AG08395 (cell line): Measurements from ENCODE around the gene CAPN15.

Experiments
- DNase-seq: peaks from one replicate; pipeline ENCODE4 v3.0.0; 2012; ENCODE audit warnings: mixed read lengths, low spot score

The CAPN15 gene

DNA sequence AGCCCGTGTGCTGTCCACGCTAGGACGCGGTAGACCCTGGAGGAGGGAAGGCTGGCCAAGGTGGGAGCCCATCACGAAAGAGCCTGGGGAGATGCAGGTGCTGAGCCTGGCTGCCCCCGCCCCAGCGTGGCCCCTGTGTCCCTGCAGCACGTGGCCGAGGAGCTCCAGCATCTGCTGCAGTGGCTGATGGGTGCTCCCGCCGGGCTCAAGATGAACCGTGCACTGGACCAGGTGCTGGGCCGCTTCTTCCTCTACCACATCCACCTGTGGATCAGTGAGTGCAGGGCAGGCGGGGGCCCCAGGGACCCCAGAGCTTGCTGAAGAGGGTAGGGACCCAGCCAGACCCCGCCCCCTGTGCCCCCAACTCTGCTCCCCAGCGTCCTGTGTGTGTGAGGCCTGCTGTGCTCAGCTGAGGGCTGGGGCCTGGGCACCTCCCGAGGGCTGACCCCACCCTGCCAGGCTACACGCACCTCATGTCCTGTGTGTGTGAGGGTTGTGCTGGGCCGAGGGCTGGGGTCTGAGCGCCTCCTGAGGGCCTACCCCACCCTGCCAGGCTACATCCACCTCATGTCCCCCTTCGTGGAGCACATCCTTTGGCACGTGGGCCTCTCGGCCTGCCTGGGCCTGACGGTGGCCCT lies 50.8 kb downstream of the CAPN15 start:
- DNase-seq = no peak

DNA sequence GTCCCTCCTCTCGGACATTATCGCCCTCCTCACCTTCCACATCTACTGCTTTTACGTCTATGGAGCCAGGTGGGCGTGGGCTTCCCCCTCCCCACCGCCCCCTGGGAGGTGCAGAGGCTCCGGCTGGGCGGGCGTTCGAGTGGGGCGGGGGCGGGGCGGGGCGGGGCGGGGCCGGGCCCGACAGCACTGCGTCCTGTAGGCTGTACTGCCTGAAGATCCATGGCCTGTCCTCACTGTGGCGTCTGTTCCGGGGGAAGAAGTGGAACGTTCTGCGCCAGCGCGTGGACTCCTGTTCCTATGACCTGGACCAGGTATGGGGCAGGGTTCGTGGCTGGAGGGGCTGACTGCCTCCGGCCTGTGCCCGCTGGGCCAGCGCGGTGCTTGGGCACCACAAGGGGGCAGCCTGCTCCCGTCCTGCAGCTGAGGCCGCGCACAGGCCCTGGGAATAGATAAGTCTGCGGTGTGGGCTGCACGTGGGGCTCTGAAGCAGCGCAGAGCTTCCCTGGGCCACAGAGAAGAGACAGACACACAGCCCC lies 51.4 kb downstream of the CAPN15 start:
- peak; percentile 54 for DNase-seq

- DNase-seq = no peak
Observed at GRCh38 chr16:580141-580945, 52.8 kb downstream of the CAPN15 start.

- DNase-seq = no peak
Observed at GRCh38 chr16:580946-581498, 53.5 kb downstream of the CAPN15 start.

GRCh38 chr16:582218-582613 lies 54.7 kb downstream of the CAPN15 start:
- no peak for DNase-seq

- no peak for DNase-seq
Observed at GRCh38 chr16:582614-583331, 55.3 kb downstream of the CAPN15 start.

- DNase-seq = no peak
Observed at GRCh38 chr16:583470-583814, 55.9 kb downstream of the CAPN15 start.

DNA sequence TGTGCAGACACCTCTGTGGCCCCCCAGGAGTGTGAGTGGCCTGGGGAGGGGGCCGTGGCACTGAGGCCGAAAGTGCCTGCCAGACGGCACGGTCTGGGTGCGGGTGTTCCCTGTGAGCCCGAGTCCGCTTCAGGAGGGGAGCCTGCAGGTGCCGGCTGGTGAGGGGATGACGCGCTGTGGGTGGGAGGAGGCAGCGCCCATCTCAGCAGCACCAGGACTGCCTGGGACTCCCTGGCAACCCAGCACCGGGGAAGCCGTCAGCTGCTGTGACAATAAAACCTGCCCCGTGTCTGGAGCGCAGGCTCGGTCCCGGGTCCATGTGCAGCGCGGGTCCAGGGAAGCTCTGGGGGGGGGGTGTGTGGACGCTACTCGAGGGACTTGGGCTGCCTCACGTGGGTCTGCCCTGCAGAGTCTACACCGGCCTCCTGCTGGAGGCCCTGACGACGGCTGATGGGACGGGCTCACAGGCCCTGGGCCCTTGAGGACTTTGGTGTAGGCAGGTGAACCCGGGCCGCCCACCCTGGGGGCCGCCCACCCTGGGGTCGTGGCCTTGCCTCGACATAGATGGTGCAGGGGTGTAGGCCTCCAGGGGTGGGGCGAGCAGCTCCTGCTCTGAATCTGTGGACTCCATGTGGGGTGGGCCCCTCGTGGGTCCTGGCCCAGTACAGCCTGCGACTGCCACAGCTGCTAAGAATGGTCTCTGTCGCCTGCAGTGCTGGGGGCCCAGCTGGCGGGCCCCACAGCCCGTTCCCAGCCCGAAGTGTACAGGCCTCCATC lies 56.5 kb downstream of the CAPN15 start:
- DNase-seq = no peak

DNA sequence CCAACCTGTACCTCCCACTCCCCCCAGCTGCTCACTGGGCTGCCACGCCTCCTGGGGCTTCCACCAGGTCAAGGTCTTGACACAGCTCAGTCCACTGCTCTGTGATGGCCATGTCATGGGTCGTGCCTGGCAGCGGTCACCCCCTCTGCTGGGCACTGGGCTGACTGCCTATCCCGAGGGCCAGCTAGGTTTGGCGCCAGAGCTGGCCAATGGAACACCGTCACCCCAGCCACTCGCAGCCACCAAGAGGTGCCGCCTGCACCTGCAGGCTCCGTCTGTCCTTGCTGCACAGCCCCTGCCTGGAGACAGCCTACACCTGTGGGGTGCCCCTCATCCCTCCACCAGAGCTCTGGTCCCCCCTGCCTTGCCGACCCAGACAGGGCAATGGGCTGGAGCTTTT lies 57.8 kb downstream of the CAPN15 start:
- DNase-seq = no peak

GRCh38 chr16:586047-586644 lies 58.6 kb downstream of the CAPN15 start:
- DNase-seq = no peak

DNA sequence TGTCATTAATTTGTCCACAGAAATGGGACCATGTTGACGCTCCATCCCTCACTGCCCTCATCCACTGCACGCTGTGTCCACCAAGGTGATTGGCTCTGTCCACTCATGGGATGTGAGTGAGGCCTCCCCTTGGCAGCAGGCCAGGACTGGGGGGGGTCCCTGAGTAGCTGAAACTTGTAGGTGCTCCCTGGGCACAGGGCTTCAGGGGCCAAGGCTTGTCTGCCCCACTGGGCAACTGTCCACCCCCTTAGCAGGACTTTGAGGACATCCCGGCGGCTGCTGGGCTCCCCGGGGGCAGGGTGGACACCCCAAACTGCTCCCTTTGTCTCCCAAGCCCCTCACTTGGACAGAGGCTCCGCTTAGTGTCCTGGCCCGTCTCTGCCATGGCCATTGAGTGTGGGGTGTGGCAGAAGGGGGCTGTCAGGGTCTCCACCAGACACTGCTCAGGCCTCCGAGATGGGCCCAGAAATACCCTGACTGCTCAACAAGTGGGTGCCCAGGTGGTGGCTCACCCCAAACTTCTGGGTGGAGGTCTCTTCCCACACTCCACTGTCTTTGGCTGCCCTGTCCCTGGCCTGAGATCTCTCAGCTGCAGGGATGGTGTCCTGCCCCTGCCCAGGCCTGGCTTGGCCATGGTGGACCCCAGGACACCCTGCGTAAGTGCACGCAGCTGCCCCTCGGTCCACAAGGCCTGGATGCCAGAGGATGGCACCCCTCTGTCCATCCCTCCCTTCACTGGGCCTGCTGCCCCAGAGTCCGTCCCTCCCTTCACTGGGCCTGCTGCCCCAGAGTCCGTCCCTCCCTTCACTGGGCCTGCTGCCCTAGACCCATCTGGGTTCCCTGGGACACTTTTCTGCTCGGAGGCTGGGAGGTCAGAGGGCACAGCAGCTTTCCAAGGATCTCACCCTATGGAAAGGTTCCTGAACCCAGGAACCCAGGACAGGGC lies 59.4 kb downstream of the CAPN15 start:
- no peak for DNase-seq

DNA sequence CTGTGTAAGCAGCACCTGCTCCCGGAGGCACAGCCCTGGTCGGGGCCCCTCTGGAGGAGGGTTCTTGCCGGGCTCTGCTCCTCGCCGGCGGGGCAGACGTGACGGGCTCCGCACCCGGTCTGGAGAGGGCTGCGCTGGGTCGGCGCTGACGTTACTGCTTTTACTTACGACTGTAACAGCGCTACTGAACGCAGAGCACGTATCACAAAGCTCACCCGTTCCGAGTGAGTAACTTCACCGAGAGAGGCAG lies 61.1 kb downstream of the CAPN15 start:
- no peak for DNase-seq

GRCh38 chr16:588889-589657 lies 61.6 kb downstream of the CAPN15 start:
- peak; percentile 95 for DNase-seq

- DNase-seq = peak; percentile 99
Observed at GRCh38 chr16:589658-590187, 62.2 kb downstream of the CAPN15 start, which contains the start of gene RAB40C. TSS of gene RAB40C (plus strand) at chr16:590066. CDS start at chr16:590292, 226 bp downstream.

GRCh38 chr16:590188-590814 lies 62.8 kb downstream of the CAPN15 start:
- DNase-seq = peak; percentile 46

DNA sequence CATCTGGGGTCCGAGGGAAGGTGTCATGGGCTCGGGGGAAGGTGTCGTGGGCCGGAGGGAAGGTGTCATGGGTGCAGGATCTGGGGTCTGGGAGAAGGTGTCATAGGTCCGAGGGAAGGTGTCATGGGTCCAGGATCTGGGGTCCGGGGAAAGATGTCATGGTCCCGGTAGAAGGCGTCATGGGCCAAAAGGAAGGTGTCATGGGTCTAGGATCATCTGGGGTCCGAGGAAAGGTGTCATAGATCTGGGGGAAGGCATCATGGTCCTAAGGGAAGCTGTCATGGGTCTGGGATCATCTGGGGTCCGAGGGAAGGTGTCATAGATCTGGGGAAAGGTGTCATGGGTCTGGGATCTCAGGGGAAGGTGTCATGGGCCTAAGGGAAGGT lies 63.3 kb downstream of the CAPN15 start:
- no peak for DNase-seq

DNA sequence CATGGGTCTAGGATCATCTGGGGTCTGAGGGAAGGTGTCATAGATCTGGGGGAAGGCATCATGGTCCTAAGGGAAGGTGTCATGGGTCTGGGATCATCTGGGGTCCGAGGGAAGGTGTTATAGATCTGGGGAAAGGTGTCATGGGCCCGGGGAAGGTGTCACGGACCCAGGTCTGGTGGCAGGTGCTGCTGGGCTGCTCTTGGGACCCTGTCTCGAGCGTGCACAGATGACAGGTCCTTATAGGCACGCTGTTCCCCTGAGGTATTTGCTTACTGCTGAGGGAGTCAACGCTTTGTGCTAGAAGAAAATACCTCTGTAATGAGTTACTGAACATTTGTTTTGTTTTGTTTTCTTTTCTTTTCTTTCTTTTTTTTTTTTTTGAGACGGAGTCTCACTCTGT lies 63.7 kb downstream of the CAPN15 start:
- DNase-seq = no peak

DNA sequence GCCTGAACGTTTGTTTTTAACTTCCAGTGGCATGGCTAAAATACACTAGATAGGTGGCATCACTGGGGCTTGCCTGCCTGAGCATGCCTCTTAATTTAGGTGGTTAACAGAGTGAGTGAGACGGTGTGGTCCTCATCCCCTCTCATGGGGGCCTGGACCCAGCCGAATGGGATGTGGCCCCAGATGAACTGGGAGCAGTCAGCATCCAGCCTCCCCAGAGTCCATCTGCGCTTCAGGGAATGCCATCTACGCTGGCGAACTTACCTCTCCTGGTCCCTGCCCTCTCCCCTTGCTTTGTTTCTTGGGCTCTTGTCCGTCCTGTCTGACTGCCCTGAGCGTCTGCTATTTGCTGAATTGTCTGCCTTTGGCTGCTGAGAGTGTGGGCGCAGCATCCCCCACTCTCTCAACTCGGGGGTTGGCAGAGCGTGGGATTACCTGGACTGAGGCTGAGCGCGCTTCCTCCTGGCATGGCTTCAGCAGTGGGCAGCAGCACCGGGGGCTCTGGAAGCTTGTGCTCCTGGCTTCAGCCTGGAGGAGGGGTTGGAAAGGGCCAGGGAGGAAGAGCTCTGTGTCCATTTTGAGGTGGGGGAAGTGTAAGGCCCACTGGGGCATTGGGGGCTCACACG lies 64.5 kb downstream of the CAPN15 start:
- DNase-seq = no peak
